ENCODE data around the gene STK40.

STK40 gene

DNA sequence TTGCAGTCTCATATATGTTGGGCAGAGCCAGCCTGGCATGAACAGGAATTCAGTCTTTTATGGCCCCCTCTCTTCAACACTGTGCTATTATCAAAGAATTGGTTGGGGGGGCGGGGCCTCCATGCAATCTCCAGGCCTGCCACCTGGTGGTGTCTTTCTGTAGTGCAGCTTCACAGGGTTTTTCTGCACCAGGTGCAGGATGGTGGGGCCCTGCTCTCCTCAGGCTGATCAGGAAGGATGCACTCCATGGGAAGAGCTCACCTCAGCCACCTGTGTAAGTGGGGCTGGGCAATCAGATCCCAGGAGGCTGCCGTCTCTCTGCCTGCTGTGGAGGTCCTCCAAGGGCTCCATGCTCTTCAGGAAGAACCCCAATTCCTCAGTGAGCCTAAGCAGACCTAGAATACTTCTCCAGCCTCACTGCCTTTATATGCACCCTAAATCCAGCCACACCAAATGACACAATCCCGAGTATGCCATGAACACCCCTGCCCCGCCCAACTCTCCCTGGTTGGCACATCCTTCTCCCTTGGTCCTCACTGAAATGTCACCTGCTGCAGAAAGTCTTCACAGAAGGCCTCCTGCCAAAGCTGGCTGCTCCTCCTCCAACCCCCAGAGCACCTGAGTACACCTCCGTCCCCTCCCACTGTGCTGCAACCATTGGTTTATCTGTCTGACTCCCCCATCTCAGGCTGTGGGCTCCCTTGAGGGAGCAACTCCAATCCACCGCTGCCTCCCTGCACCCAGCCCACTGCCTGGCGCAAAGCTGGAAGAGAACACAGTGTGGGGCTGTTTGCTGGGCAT lies 16.5 kb downstream of the STK40 start:
- no peaks in the 10 kb centered on the region for H3K9me3 ChIP-seq (ENCODE audit: insufficient read depth, low read length)
- H3K4me3 ChIP-seq (ENCODE audit: insufficient read length, low read depth) = no peak overlapping the region
- DNase-seq (ENCODE audit: low read depth, low spot score) = no peak
- no peaks in the 10 kb centered on the region for H3K27me3 ChIP-seq (ENCODE audit: insufficient read depth, insufficient read length)
- peaks cover 31% of the 10 kb centered on the region for H3K4me1 ChIP-seq (ENCODE audit: insufficient read depth, insufficient read length)
- no peak for TF ChIP-seq SUZ12 (IDR thresholded peaks at IDR 0.05; ENCODE audit: extremely low read depth, insufficient read depth, insufficient read length)
- no peak for TF ChIP-seq YY1 (IDR thresholded peaks at IDR 0.05; ENCODE audit: insufficient read depth, insufficient read length)
- no peak for TF ChIP-seq ZNF274 (IDR thresholded peaks at IDR 0.05; ENCODE audit: low read depth, low read length)
- H3K9ac ChIP-seq (ENCODE audit: insufficient read length, low read depth) = no peak overlapping the region
- peaks cover 57% of the 10 kb centered on the region for H3K36me3 ChIP-seq (ENCODE audit: insufficient read depth, insufficient read length, low read length)

- no peak for TF ChIP-seq SUZ12 (IDR thresholded peaks at IDR 0.05; ENCODE audit: extremely low read depth, insufficient read depth, insufficient read length)
- no peak for TF ChIP-seq YY1 (IDR thresholded peaks at IDR 0.05; ENCODE audit: insufficient read depth, insufficient read length)
- TF ChIP-seq ZNF274 (IDR thresholded peaks at IDR 0.05; ENCODE audit: low read depth, low read length) = no peak
- DNase-seq (ENCODE audit: low read depth, low spot score) = no peak
- Histone ChIP-seq H3K4me3 (ENCODE audit: insufficient read length, low read depth) (no peak overlapping the region), H3K4me1 (ENCODE audit: insufficient read depth, insufficient read length) (peaks cover 23% of the 10 kb centered on the region), H3K27me3 (ENCODE audit: insufficient read depth, insufficient read length) (no peaks in the 10 kb centered on the region), H3K9me3 (ENCODE audit: insufficient read depth, low read length) (no peaks in the 10 kb centered on the region), H3K36me3 (ENCODE audit: insufficient read depth, insufficient read length, low read length) (peaks cover 63% of the 10 kb centered on the region), H3K9ac (ENCODE audit: insufficient read length, low read depth) (no peak overlapping the region)
Measured at GRCh38 chr1:36367798-36368197, 17.9 kb downstream of the STK40 start.

- H3K4me3 ChIP-seq (ENCODE audit: insufficient read length, low read depth) = no peak overlapping the region
- DNase-seq (ENCODE audit: low read depth, low spot score) = no peak
- H3K9me3 ChIP-seq (ENCODE audit: insufficient read depth, low read length) = no peaks in the 10 kb centered on the region
- no peak overlapping the region for H3K9ac ChIP-seq (ENCODE audit: insufficient read length, low read depth)
- no peaks in the 10 kb centered on the region for H3K27me3 ChIP-seq (ENCODE audit: insufficient read depth, insufficient read length)
- H3K4me1 ChIP-seq (ENCODE audit: insufficient read depth, insufficient read length) = peaks cover 18% of the 10 kb centered on the region
- H3K36me3 ChIP-seq (ENCODE audit: insufficient read depth, insufficient read length, low read length) = peaks cover 67% of the 10 kb centered on the region
- TF ChIP-seq SUZ12 (IDR thresholded peaks at IDR 0.05; ENCODE audit: extremely low read depth, insufficient read depth, insufficient read length) = no peak
- TF ChIP-seq YY1 (IDR thresholded peaks at IDR 0.05; ENCODE audit: insufficient read depth, insufficient read length) = no peak
- no peak for TF ChIP-seq ZNF274 (IDR thresholded peaks at IDR 0.05; ENCODE audit: low read depth, low read length)
Measured at GRCh38 chr1:36367066-36367465, 18.7 kb downstream of the STK40 start.

GRCh38 chr1:36366091-36366661 lies 19.5 kb downstream of the STK40 start:
- Histone ChIP-seq H3K9me3 (ENCODE audit: insufficient read depth, low read length) (no peaks in the 10 kb centered on the region), H3K4me3 (ENCODE audit: insufficient read length, low read depth) (no peak overlapping the region), H3K4me1 (ENCODE audit: insufficient read depth, insufficient read length) (peaks cover 18% of the 10 kb centered on the region), H3K9ac (ENCODE audit: insufficient read length, low read depth) (peak overlapping the region; percentile 26), H3K27me3 (ENCODE audit: insufficient read depth, insufficient read length) (no peaks in the 10 kb centered on the region), H3K36me3 (ENCODE audit: insufficient read depth, insufficient read length, low read length) (peaks cover 73% of the 10 kb centered on the region)
- TF ChIP-seq YY1 (IDR thresholded peaks at IDR 0.05; ENCODE audit: insufficient read depth, insufficient read length) (no peak), ZNF274 (IDR thresholded peaks at IDR 0.05; ENCODE audit: low read depth, low read length) (no peak), SUZ12 (IDR thresholded peaks at IDR 0.05; ENCODE audit: extremely low read depth, insufficient read depth, insufficient read length) (no peak)
- DNase-seq (ENCODE audit: low read depth, low spot score) = no peak

GRCh38 chr1:36365381-36365780 lies 20.3 kb downstream of the STK40 start:
- H3K9me3 ChIP-seq (ENCODE audit: insufficient read depth, low read length) = no peaks in the 10 kb centered on the region
- H3K9ac ChIP-seq (ENCODE audit: insufficient read length, low read depth) = no peak overlapping the region
- peaks cover 18% of the 10 kb centered on the region for H3K4me1 ChIP-seq (ENCODE audit: insufficient read depth, insufficient read length)
- no peaks in the 10 kb centered on the region for H3K27me3 ChIP-seq (ENCODE audit: insufficient read depth, insufficient read length)
- no peak for DNase-seq (ENCODE audit: low read depth, low spot score)
- peaks cover 76% of the 10 kb centered on the region for H3K36me3 ChIP-seq (ENCODE audit: insufficient read depth, insufficient read length, low read length)
- H3K4me3 ChIP-seq (ENCODE audit: insufficient read length, low read depth) = no peak overlapping the region
- TF ChIP-seq YY1 (IDR thresholded peaks at IDR 0.05; ENCODE audit: insufficient read depth, insufficient read length) = no peak
- no peak for TF ChIP-seq ZNF274 (IDR thresholded peaks at IDR 0.05; ENCODE audit: low read depth, low read length)
- TF ChIP-seq SUZ12 (IDR thresholded peaks at IDR 0.05; ENCODE audit: extremely low read depth, insufficient read depth, insufficient read length) = no peak

DNA sequence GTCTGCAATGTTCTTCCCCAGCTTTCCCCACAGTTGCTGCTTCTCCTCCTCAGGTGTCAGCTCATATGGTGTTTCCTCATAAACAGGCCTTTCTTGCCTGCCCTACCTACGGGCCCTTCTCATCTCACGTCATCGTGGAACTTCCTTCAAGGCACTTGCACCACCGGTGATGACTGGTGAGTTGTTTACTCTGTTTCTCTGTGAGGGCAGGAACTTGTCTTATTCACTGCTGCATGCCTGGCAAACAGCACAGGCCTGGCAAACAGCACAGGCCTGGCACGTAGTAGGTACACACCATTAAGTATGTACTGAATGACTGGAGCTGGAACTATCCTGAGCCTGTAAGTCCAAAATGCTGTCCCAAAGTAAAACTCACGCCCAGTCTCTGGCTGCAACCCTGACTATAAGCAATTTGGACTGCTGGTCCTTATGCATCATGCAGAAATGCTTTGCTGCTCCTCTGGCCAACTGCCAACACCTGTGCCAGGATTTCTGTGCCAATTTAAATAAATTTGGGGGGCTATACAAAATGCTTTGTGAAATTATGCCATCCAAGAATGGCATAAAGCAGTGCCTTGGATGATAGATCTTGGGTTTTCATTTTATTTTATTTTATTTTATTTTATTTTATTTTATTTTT lies 25.7 kb downstream of the STK40 start:
- Histone ChIP-seq H3K36me3 (ENCODE audit: insufficient read depth, insufficient read length, low read length) (peaks cover 80% of the 10 kb centered on the region), H3K4me3 (ENCODE audit: insufficient read length, low read depth) (no peak overlapping the region), H3K27me3 (ENCODE audit: insufficient read depth, insufficient read length) (no peaks in the 10 kb centered on the region), H3K4me1 (ENCODE audit: insufficient read depth, insufficient read length) (no peaks in the 10 kb centered on the region), H3K9ac (ENCODE audit: insufficient read length, low read depth) (no peak overlapping the region), H3K9me3 (ENCODE audit: insufficient read depth, low read length) (no peaks in the 10 kb centered on the region)
- DNase-seq (ENCODE audit: low read depth, low spot score) = no peak
- TF ChIP-seq YY1 (IDR thresholded peaks at IDR 0.05; ENCODE audit: insufficient read depth, insufficient read length) (no peak), SUZ12 (IDR thresholded peaks at IDR 0.05; ENCODE audit: extremely low read depth, insufficient read depth, insufficient read length) (no peak), ZNF274 (IDR thresholded peaks at IDR 0.05; ENCODE audit: low read depth, low read length) (no peak)

- no peaks in the 10 kb centered on the region for H3K9me3 ChIP-seq (ENCODE audit: insufficient read depth, low read length)
- no peak for DNase-seq (ENCODE audit: low read depth, low spot score)
- H3K4me3 ChIP-seq (ENCODE audit: insufficient read length, low read depth) = no peak overlapping the region
- no peak overlapping the region for H3K9ac ChIP-seq (ENCODE audit: insufficient read length, low read depth)
- no peak for TF ChIP-seq SUZ12 (IDR thresholded peaks at IDR 0.05; ENCODE audit: extremely low read depth, insufficient read depth, insufficient read length)
- no peak for TF ChIP-seq ZNF274 (IDR thresholded peaks at IDR 0.05; ENCODE audit: low read depth, low read length)
- no peak for TF ChIP-seq YY1 (IDR thresholded peaks at IDR 0.05; ENCODE audit: insufficient read depth, insufficient read length)
- no peaks in the 10 kb centered on the region for H3K27me3 ChIP-seq (ENCODE audit: insufficient read depth, insufficient read length)
- peaks cover 87% of the 10 kb centered on the region for H3K36me3 ChIP-seq (ENCODE audit: insufficient read depth, insufficient read length, low read length)
- H3K4me1 ChIP-seq (ENCODE audit: insufficient read depth, insufficient read length) = no peaks in the 10 kb centered on the region
Measured at GRCh38 chr1:36359383-36359782, 26.3 kb downstream of the STK40 start.
